ENCODE measurements around the gene B4GALNT3. TPM values are rescaled to one million over a fixed set of nuclear protein-coding genes. Genes with fewer than 3 reads are reported as not detected.

The B4GALNT3 gene
- total RNA-seq, 2 experiments from 2014 or later, result 1.2 to 1.9 TPM

DNA sequence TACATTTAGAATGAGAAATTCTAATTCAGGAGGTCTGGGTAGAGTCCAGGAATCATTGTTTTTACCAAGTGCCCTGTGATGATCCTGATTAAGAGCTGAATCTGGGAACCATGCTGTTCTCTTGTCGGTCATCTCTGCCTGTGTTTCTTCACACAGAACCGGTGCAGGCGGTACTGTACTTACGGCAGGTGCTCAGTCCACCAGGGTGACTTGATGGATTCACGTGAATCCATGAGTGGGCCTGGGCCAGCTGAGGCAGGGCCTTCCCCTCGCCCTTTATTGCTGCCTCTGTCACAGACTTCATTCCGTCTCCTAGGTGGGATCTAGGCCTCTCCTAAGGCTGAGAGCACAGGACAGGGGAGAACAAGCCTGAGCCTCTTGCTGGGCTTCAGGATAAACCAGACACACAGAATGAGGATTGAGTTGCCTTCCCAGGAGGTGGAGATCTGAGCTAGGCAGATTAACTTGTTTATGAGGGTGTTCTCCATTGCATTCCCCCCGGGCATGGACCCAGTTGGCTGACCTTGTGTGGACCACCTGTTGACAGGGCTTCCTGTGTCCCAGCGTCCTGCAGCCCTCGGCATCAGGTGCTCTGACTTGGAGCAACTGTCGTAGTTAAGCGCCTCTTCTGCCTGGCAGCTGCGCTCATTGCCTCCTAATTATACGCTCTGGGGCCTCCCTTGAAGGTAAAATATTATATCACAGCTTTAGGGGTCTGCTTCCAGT is 42.1 kb downstream of the B4GALNT3 start:
- no peak overlapping the region for H3K27ac Mint-ChIP-seq
- ChIA-PET CTCF (interaction anchor here (1.1 kb wide), 1 partner anchor 25 kb away, joined by 3 read pairs; no protein-coding TSS in a partner anchor), POLR2A (no interaction called here)
- H3K9me3 Mint-ChIP-seq, result no peaks in the 10 kb centered on the region
- H3K4me3 Mint-ChIP-seq, result no peak overlapping the region
- H3K4me1 Mint-ChIP-seq (ENCODE audit: low read depth), result peaks cover 3% of the 10 kb centered on the region
- no peak for DNase-seq
- no peaks in the 10 kb centered on the region for H3K27me3 Mint-ChIP-seq
- intact Hi-C loops (cut with micrococcal nuclease), result no loop called here
- H3K36me3 Mint-ChIP-seq, result no peaks in the 10 kb centered on the region

GRCh38 chr12:503111-503761 is 43.5 kb downstream of the B4GALNT3 start:
- intact Hi-C loops (cut with micrococcal nuclease), result no loop called here
- CTCF ChIA-PET, result interaction anchor here (0.6 to 1.1 kb wide), 2 partner anchors 24 to 313 kb away, joined by 3 to 5 read pairs; no protein-coding TSS in a partner anchor
- DNase-seq, result no peak
- H3K9me3 Mint-ChIP-seq, result no peaks in the 10 kb centered on the region
- H3K4me3 Mint-ChIP-seq, result no peak overlapping the region
- no peaks in the 10 kb centered on the region for H3K4me1 Mint-ChIP-seq (ENCODE audit: low read depth)
- no peaks in the 10 kb centered on the region for H3K27me3 Mint-ChIP-seq
- POLR2A ChIA-PET, result no interaction called here
- no peaks in the 10 kb centered on the region for H3K36me3 Mint-ChIP-seq
- no peak overlapping the region for H3K27ac Mint-ChIP-seq

DNA sequence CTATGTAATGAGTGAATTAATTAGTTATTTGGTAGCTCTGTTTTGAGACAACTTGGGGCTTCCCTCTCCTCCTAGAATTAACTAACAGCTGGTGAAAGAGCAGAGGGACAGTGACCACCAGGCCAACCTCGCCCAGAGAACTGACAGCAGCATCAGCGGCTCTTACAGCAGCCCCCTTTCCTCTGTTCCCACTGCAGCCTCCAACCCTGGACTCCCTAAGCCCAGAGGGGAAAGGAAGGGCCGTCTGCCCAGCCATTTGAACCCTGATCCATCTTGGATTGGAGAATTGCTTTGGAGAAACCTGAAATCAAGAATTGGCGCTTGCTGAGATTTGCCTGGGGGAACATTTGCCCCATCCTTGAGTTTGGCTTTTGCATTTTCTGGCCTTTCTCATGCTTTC is 45.5 kb downstream of the B4GALNT3 start:
- Mint-ChIP-seq H3K27ac (no peak overlapping the region), H3K9me3 (no peaks in the 10 kb centered on the region), H3K27me3 (no peaks in the 10 kb centered on the region), H3K36me3 (no peaks in the 10 kb centered on the region), H3K4me3 (no peak overlapping the region), H3K4me1 (ENCODE audit: low read depth) (no peaks in the 10 kb centered on the region)
- intact Hi-C loops (cut with micrococcal nuclease), result no loop called here
- DNase-seq, result no peak
- ChIA-PET CTCF (no interaction called here), POLR2A (no interaction called here)

DNA sequence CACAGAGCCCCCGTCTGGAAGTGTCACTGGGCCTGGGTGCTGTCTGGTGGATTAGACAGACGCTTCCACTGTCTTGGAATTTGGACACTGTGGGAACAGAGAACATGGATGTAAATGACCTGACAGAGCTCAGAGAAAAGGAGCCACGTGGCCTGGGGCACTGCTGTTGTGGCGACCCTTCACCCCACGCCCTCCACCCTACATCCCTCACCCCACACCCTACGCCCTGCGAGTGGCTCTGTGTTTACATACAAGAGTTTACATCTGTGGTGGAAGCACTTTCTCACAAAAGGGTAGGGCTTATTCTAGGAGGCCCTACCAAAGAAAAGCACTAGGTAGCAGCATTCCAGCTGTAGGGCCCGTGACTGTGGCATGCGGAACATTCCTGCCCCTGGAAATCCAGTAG is 47.7 kb downstream of the B4GALNT3 start:
- CTCF ChIA-PET, result no interaction called here
- H3K4me3 Mint-ChIP-seq, result no peak overlapping the region
- no peaks in the 10 kb centered on the region for H3K9me3 Mint-ChIP-seq
- no peak for DNase-seq
- H3K27ac Mint-ChIP-seq, result no peak overlapping the region
- H3K27me3 Mint-ChIP-seq, result no peaks in the 10 kb centered on the region
- intact Hi-C loops (cut with micrococcal nuclease), result no loop called here
- POLR2A ChIA-PET, result no interaction called here
- no peaks in the 10 kb centered on the region for H3K4me1 Mint-ChIP-seq (ENCODE audit: low read depth)
- no peaks in the 10 kb centered on the region for H3K36me3 Mint-ChIP-seq

- no peaks in the 10 kb centered on the region for H3K4me1 Mint-ChIP-seq (ENCODE audit: low read depth)
- POLR2A ChIA-PET, result no interaction called here
- no peak overlapping the region for H3K27ac Mint-ChIP-seq
- H3K9me3 Mint-ChIP-seq, result no peaks in the 10 kb centered on the region
- no peak overlapping the region for H3K4me3 Mint-ChIP-seq
- no peak for DNase-seq
- no peaks in the 10 kb centered on the region for H3K36me3 Mint-ChIP-seq
- CTCF ChIA-PET, result interaction anchor here (0.6 kb wide), 1 partner anchor 383 kb away, joined by 3 read pairs; no protein-coding TSS in a partner anchor
- intact Hi-C loops (cut with micrococcal nuclease), result no loop called here
- H3K27me3 Mint-ChIP-seq, result no peaks in the 10 kb centered on the region
Observed at GRCh38 chr12:508145-508544, 48.4 kb downstream of the B4GALNT3 start.

DNA sequence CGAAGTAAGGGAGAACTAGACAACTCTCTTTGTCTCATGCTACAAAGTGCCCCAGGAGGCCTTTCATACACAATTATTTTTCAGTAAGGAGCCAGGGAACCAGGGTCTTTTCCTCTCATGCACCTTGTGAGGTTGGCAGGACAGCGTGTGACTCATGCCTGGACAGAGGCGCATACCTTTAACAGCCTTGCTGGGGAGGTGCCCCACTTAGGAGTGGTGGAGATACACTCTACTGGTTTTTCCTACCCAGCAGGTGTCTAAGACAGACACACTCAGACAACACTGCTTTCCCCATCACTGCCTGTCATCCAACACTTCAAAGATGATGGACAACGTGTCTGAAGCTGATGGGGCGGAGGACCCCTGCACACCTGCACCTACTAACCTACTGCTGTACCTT is 49.1 kb downstream of the B4GALNT3 start:
- no peak overlapping the region for H3K27ac Mint-ChIP-seq
- no peak overlapping the region for H3K4me3 Mint-ChIP-seq
- POLR2A ChIA-PET, result no interaction called here
- H3K27me3 Mint-ChIP-seq, result peaks cover 3% of the 10 kb centered on the region
- no peaks in the 10 kb centered on the region for H3K9me3 Mint-ChIP-seq
- intact Hi-C loops (cut with micrococcal nuclease), result no loop called here
- H3K36me3 Mint-ChIP-seq, result no peaks in the 10 kb centered on the region
- no peaks in the 10 kb centered on the region for H3K4me1 Mint-ChIP-seq (ENCODE audit: low read depth)
- CTCF ChIA-PET, result interaction anchor here (0.6 kb wide), 1 partner anchor 383 kb away, joined by 3 read pairs; no protein-coding TSS in a partner anchor
- no peak for DNase-seq

DNA sequence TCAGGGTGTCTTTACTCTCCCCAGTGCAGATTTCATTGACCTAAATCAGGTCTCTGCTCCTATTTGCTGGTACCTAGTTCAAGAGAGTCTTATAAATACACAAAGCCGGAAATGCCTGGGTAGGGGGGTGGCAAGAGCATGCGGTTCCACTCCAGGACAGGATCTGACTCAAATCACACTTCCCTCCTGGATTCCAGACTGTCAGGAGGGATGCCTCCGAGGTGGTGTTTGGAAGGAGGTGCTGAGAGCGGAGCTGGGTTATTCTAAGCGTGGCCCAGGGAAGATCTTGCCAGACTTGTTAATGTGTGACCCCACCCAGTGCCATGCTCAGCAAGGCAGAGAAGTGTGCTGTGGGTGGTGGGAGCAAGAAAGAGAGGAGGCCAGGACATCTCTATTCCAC is 49.8 kb downstream of the B4GALNT3 start:
- H3K9me3 Mint-ChIP-seq, result no peaks in the 10 kb centered on the region
- no peak overlapping the region for H3K4me3 Mint-ChIP-seq
- CTCF ChIA-PET, result no interaction called here
- no peak for DNase-seq
- H3K27me3 Mint-ChIP-seq, result peaks cover 3% of the 10 kb centered on the region
- H3K4me1 Mint-ChIP-seq (ENCODE audit: low read depth), result no peaks in the 10 kb centered on the region
- no peak overlapping the region for H3K27ac Mint-ChIP-seq
- POLR2A ChIA-PET, result no interaction called here
- intact Hi-C loops (cut with micrococcal nuclease), result no loop called here
- H3K36me3 Mint-ChIP-seq, result no peaks in the 10 kb centered on the region

DNA sequence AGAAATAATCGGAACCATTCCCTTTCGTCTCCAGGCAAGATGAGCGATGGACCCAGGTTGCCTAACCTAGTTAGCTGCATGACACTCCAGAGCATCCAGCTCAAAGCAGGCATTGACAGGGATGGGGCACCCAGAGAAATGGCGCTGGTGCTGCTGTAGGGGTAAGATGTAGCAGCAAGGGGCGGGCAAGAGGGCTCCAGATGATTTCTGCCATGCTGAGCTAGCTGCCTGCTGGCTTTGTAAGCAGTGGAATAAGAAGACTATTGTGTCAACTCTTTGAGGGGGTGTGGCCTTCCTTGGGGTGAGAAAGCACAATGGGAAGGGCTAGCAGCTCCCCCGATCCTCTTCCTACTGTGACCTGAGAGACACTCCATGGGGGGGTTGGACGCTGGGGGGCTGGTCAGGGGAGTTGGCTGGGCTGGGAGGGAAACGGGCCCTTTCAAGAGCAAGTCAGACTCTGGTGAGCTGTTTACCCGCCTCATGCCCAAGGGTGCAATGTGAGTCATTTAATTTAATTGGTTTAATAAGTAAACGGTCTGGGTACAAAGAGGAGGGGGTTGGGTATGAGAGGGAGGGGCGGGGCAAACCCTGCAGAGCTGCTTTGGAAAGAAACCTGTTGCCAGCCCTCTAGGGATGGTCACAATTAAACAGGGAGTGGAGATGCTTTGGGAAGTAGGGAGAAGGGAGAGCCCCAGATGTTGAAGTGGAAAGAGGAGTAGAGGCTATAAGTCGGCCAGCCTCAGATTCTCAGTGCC is 50.5 kb downstream of the B4GALNT3 start:
- ChIA-PET CTCF (no interaction called here), POLR2A (no interaction called here)
- Mint-ChIP-seq H3K4me1 (ENCODE audit: low read depth) (no peaks in the 10 kb centered on the region), H3K27ac (no peak overlapping the region), H3K4me3 (no peak overlapping the region), H3K9me3 (no peaks in the 10 kb centered on the region), H3K27me3 (peaks cover 3% of the 10 kb centered on the region), H3K36me3 (no peaks in the 10 kb centered on the region)
- no peak for DNase-seq
- intact Hi-C loops (cut with micrococcal nuclease), result no loop called here

GRCh38 chr12:512933-513332 is 53.2 kb downstream of the B4GALNT3 start:
- H3K9me3 Mint-ChIP-seq, result no peaks in the 10 kb centered on the region

DNA sequence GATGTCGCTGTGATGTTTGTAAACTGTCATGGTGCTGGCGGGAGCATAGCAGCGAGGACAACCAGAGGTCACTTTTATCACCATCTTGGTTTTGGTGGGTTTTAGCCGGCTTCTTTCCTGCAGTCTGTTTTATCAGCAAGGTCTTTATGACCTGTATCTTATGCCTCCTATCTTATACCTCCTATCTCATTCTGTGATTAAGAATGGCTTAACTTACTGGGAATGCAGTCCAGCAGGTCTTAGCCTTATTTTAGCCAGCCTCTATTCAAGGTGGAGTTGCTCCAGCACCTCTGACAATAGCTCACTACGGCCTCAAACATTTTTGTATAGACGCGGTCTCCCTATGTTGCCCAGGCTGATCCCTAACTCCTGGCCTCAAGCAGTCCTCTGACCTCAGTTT is 53.7 kb downstream of the B4GALNT3 start:
- H3K27me3 Mint-ChIP-seq, result peaks cover 3% of the 10 kb centered on the region
- H3K27ac Mint-ChIP-seq, result no peak overlapping the region
- ChIA-PET CTCF (no interaction called here), POLR2A (no interaction called here)
- intact Hi-C loops (cut with micrococcal nuclease), result no loop called here
- no peaks in the 10 kb centered on the region for H3K4me1 Mint-ChIP-seq (ENCODE audit: low read depth)
- no peak overlapping the region for H3K4me3 Mint-ChIP-seq
- no peaks in the 10 kb centered on the region for H3K36me3 Mint-ChIP-seq
- no peaks in the 10 kb centered on the region for H3K9me3 Mint-ChIP-seq
- no peak for DNase-seq

More at GRCh38 chr12:512933-513332, 53.2 kb downstream of the B4GALNT3 start:
- H3K4me1 Mint-ChIP-seq (ENCODE audit: low read depth), result no peaks in the 10 kb centered on the region
- intact Hi-C loops (cut with micrococcal nuclease), result no loop called here
- H3K27me3 Mint-ChIP-seq, result peaks cover 3% of the 10 kb centered on the region
- no peak overlapping the region for H3K27ac Mint-ChIP-seq
- ChIA-PET POLR2A (no interaction called here), CTCF (no interaction called here)
- DNase-seq, result no peak
- no peak overlapping the region for H3K4me3 Mint-ChIP-seq
- no peaks in the 10 kb centered on the region for H3K36me3 Mint-ChIP-seq

- intact Hi-C loops (cut with micrococcal nuclease), result no loop called here
- no peak for DNase-seq
- ChIA-PET CTCF (no interaction called here), POLR2A (no interaction called here)
- Mint-ChIP-seq H3K9me3 (no peaks in the 10 kb centered on the region), H3K36me3 (no peaks in the 10 kb centered on the region), H3K27ac (no peak overlapping the region), H3K4me1 (ENCODE audit: low read depth) (no peaks in the 10 kb centered on the region), H3K27me3 (peaks cover 5% of the 10 kb centered on the region), H3K4me3 (no peak overlapping the region)
Observed at GRCh38 chr12:517538-517937, 57.8 kb downstream of the B4GALNT3 start.

GRCh38 chr12:520119-520518 is 60.4 kb downstream of the B4GALNT3 start:
- ChIA-PET CTCF (interaction anchor here (0.6 kb wide), 1 partner anchor 33 kb away, joined by 3 read pairs; no protein-coding TSS in a partner anchor), POLR2A (no interaction called here)
- no peaks in the 10 kb centered on the region for H3K4me1 Mint-ChIP-seq (ENCODE audit: low read depth)
- H3K4me3 Mint-ChIP-seq, result no peak overlapping the region
- DNase-seq, result no peak
- H3K9me3 Mint-ChIP-seq, result no peaks in the 10 kb centered on the region
- H3K27ac Mint-ChIP-seq, result no peak overlapping the region
- peaks cover 2% of the 10 kb centered on the region for H3K27me3 Mint-ChIP-seq
- no peaks in the 10 kb centered on the region for H3K36me3 Mint-ChIP-seq
- intact Hi-C loops (cut with micrococcal nuclease), result no loop called here

All from activated CD4-positive, alpha-beta memory T cell treated with anti-CD3 and anti-CD28 coated beads for 36 hours (primary cell).